ENCODE data around the gene RNF20.
"Not testable (repeated sequence)": the region's sequence is repeated elsewhere in the genome, so short reads cannot be mapped to it uniquely, and the experiment has no call there.

Gene RNF20, protein sequence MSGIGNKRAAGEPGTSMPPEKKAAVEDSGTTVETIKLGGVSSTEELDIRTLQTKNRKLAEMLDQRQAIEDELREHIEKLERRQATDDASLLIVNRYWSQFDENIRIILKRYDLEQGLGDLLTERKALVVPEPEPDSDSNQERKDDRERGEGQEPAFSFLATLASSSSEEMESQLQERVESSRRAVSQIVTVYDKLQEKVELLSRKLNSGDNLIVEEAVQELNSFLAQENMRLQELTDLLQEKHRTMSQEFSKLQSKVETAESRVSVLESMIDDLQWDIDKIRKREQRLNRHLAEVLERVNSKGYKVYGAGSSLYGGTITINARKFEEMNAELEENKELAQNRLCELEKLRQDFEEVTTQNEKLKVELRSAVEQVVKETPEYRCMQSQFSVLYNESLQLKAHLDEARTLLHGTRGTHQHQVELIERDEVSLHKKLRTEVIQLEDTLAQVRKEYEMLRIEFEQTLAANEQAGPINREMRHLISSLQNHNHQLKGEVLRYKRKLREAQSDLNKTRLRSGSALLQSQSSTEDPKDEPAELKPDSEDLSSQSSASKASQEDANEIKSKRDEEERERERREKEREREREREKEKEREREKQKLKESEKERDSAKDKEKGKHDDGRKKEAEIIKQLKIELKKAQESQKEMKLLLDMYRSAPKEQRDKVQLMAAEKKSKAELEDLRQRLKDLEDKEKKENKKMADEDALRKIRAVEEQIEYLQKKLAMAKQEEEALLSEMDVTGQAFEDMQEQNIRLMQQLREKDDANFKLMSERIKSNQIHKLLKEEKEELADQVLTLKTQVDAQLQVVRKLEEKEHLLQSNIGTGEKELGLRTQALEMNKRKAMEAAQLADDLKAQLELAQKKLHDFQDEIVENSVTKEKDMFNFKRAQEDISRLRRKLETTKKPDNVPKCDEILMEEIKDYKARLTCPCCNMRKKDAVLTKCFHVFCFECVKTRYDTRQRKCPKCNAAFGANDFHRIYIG

DNA sequence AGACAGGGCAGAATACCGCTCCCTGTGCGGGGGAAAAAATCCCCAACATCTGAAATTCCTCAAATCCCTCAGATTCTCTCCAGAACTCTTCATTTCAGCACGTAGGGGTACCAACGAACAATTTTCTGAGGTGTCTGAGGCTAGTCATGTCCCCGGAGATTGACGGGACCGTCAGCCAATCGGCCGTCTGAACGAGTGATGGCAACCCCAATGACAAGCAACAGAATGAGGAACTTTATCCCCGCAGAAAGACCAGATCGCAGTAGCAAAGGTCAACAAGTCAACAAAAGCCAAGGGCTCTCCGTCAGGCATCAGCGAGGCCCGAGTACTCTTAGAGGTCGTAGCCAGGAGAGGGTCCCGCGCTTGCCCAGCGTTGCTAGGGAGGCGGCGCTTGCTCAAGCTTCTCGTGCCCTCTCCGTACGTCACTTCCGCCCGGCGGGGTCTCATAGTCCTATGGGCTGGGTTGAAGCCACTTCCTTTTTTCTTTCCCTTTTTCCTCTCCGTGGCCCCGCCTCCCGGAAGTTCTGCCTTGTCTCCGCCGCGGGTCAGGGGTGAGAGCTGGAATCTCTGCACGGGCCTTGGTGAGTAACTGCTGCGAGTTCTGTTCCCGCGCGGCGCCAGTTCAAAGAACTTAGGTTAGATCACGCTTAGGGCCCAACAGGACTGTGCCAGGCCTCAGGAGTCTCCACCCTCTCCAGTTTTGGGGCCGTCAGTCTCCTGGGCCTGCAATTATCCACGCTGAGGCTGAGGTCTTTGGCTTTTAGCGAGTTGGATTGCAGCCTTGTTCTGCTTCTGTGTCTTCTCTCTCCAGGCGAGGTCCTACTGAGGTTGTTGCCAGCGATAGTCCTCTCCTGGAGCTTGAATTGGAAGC is at the start of gene RNF20:
Gene RNF20 (plus strand): TSS at position 520 of the 871 bp plus-strand sequence. CDS start 1,571 bp downstream, outside the sequence.
- peak; percentile 95 for DNase-seq (ENCODE audit: low read depth)

DNA sequence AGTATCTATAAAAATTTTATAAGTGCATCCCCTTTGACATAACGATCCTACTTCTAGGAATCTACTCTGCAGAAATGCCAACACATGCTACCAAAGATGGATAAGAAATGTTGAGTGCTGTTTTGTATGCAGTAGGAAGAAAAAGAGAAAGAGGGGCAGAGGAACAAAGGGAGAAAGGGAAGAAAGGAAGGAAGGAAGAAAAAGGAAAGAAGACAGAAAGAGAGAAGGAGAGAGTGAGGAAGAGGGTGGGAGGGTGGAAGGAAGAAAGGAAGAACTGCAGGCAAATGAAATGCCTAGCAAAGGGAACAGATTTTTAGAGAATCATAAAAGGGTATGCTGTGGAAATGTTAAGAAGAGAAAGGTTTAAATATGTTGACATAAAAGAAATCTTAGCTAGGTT is 49.6 kb upstream of the RNF20 start:
- DNase-seq (ENCODE audit: low read depth): no peak

DNA sequence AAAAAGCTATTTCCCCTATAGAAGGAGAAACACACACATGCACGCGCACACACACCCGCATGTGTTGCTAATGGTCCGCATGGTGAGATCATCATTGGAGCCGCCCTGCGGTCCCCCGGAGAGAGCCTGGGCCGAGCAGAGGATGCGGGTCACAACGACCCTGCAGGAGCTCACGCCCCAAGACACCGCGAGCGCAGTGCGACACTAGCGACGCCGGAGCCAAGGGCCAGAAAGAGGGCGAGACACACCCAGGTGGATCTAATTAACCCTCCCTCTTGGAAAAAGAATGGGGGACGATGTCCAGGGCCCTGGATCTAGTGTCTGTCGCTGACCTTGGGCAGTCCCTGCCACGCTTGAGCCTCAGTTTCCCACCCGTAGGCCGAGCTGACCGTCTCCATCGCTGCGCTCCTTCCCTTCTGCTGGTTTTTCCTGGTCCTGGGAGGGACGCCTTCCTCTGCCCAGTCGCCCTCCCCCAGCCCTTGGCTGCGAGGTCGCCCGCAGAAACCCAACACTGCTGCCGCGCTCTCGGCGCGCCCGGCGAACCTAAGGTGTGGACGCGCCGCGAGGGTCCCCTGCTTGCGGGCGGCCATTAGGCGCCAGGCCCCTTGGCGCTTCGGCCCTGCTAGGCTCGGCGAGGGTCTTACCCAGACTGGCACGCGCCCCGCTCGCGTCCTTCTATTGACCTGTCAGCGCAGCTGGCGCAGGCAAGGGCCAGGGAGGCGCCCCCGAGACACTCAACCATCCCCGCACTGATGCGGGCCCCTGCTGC is 47.5 kb upstream of the RNF20 start:
- no peak for DNase-seq (ENCODE audit: low read depth)

DNA sequence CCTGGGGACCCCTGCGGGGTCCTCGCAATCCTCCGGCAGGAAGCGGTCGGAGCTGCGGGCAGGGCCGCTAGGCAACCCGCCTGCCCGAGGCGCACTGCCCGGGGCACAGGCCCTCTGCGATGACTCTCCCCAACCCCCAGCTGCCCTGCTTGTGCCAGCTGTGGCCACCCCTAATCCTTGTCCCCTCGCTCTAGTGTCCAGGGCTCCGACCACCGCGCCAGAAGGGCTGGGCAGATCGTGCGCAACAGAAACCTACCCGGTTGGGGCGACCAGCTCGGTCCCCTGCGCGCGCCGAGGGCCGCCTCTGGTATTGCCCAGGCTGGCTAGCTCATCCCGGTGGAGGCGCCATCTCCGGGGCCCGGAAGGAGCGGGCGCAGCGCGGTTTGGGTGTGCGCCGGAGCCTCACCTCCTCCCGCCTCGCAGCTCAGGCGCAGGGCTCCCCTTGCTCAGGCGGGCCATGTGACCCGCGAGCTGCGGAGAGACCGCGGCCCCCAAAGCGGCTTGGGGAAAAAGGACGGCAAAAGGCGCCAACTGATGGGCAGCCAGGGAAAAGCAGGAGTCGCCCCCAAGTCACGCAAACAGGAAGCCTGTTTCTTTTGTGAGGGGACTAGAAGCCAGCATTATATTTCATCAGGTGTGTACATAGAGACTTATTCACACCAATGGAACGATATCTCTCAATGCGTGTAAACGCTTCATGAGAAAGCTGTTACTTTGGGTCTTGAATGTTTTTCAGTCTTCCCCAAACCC is 46.8 kb upstream of the RNF20 start:
- no peak for DNase-seq (ENCODE audit: low read depth)

DNA sequence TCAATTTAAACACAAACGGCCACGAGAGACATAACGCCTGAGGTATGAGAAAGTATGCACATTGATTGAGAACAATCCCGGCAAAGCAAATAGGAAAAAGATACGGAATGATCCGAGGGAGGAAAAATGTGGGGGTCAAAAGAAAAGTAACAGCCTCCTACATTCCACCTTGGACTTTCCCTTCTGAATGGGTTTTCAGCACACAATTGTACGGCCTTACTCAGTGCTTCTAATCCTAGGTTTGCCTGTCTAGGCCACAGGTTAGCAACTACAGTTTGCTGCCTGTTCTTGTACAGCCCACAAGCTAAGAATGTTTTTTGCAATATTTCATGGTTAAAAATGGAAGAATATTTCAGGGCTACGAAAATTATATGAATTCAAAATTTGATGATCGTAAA is 46.2 kb upstream of the RNF20 start:
- DNase-seq (ENCODE audit: low read depth): no peak

DNA sequence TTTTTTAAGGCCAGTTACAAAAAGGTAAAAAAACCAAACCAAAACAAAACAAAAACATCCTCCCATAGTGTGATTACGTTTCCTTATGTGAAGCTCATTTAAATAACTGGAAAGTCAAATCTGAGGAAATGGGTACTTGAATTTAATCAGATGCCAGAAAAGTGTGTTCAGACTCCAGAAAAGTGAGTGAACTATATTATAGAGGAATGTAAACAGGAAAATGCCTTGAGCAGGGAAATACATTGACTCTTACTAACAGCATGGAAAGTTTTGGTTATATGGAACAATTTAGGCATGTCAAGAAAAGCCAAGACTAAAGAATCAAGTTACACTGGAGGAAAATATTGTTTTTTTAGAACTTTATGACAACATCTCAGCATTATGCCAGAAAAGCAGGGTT is 37.8 kb upstream of the RNF20 start:
- no peak for DNase-seq (ENCODE audit: low read depth)

DNA sequence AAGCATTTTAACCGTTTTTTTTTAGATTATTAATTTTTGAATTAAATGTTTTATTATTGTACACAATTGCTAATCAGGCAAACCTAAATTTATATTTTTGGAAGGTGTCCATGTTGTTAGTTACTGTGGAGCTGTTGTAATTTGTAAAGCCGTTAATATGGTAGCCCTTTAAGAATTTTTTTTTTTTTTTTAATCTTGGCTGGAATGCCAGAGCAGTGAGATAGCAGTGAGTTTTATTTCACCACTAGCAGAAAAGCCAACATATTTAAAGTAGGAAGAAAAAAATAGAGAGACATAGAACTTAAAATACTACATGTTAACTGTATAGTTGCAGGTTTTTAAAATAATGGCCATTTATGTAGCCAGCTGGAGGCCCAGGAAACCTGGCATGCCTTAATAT is 35.3 kb upstream of the RNF20 start:
- DNase-seq (ENCODE audit: low read depth): no peak

DNA sequence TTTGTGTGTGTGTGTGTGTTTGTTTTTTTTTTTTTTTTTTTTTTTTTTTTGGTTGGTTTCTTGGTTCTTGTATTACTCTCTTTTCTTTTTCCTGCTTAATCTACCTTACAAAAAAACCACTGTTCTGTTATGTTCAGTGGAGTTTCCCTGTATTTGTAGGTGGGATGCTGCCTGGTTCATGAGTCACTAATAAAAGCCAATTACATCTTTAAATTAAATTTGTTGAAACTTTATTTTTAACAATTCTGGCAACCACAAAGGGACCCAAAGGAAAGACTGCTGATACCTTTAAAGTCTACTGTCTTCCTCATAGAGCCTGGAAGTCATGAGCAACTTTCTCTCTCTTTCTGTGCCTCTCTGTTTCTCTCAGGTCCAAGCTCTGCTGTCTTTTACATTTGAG is 29.5 kb upstream of the RNF20 start:
- DNase-seq (ENCODE audit: low read depth): no peak

DNA sequence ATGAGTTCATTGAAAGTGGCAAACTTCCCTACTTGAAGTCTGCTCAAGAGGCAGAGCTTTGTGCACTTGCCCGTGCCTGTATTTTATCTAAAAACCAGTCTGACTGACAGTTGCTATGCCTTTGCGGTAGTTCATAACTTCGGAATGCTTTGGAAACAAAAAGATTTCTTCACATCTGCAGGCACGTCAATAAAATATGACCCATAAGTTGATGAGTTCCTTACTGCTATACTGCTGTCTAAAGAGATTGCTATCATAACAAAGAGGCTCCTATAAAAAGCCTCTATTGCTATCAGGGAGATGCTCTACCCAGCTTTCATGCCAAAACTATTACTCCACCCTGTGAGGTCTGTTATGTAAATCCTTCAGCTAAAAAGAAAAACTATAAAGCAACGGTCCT is 25.4 kb upstream of the RNF20 start:
- no peak for DNase-seq (ENCODE audit: low read depth)

DNA sequence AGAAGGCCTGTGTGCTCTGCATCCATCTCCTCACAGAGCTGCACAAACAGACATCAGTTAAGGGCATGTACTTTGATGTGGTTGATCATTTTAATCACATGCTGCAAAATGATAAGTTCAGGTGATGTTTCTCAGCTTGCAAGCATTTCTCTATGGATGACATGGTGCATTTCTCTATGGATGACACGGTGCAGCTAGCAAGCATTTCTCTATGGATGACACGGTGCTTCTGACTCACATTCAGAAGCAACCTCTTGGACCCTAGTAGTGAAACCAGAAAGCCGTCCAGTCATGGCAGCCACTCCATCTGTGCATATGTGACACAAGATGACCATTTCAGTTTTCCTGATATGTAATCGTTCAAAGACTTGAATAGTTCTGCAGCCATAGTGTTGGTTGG is 24.1 kb upstream of the RNF20 start:
- DNase-seq (ENCODE audit: low read depth): no peak

DNA sequence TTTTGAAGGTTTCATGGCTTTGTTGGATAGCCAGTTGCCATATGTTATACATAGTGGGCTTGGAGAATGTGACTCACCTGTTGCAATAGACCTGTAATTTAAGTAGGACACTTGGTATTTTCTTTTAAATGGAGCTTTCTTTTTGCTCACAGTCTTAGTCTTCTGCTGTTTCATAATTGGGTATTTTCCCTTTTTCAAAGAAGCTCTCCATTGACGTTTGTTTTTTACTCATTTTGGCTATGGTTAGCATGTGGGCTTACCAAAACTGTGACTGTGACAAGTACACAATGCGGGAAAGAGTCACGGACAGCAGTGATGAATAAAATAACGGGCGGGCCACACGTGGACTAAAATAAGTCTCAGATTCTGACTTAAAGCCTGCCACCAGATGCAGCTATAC is 23.2 kb upstream of the RNF20 start:
- no peak for DNase-seq (ENCODE audit: low read depth)

DNA sequence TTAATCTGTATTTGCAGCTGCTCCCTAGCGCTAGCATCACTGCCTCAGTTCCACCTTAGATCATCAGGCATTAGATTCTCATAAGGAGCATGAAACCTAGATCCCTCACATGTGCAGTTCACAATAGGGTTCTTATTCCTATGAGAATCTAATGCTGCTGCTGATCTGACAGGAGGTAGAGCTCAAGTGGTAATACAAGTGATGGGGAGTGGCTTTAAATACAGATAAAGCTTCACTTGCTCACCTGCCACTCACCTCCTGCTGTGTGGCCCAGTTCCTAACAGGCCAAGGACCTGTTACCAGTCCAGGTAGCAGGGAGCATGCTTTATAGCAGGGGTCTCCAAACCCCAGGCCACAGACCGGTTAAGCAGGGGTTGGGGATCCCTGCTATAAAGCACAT is 22.6 kb upstream of the RNF20 start:
- no peak for DNase-seq (ENCODE audit: low read depth)

DNA sequence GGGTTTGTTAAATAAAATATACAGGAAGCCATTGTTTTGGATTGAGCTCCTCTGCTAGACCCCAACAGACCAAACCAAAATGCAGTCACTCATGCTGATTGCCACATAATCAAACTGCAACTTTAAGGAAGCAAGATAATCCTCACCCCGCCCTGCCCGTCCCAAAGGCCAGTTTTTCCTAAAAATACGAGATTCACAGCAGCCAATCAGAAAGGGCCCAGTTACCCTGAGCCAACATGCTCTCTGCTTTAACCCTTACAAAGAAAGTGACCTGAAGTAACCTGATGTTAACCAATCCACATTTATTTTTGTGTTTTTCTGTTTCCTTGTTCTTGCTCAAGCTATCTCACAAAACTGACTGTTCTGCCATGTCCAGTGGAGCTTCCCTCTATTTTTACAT is 21.5 kb upstream of the RNF20 start:
- no peak for DNase-seq (ENCODE audit: low read depth)

DNA sequence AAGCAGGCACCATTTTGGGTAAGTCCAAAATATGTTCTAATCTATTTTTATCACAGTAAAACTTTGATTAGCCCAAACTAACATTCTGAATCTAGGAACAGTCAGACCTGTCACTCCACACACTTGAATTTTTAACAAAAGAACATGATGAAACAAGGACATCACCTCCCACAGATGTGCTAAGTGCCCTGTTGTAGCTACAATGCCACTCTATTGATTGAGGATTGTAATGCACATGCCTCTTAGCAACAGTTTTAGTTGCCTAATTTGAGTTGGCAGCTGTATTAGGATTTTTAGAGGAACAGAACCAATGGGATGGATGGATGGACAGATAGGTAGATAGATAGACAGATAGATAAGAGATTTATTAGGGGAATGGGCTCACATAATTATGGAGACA is 20.3 kb upstream of the RNF20 start:
- DNase-seq (ENCODE audit: low read depth): no peak

DNA sequence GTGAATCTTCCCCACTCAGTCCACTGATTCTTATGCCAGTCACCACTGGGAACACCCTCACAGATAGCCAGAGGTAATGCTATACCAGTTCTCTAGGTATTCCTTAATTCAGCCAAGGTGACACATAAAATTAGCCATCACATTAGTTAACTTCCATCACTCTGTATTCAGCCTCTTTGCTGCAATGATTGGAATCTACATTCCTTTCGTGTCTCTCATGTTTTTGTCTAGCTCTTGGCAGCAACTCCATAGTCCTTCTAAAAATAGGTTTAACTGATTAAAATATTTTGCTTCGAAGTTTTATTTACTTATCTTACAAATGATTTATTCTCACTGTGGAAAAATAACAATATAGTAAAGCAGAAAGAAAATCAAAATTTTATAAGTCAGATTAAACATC is 19.6 kb upstream of the RNF20 start:
- no peak for DNase-seq (ENCODE audit: low read depth)

DNA sequence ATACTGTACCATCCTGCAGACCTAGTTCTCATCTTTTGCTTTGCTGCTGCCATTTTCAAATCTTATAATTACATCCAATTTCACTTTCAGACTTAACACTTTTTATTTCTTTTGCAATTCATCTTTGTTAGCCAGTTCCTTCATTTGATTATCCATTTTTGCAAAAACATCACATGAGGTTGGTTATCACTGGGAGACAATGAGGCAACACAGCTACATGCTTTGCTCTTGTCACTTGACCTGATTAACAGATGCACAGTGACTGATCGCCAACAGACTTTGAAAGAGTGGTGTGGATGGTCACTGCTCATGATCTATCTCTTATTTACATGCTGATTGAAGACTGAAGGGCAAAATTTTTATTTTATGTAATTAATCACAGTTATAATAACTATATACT is 17.0 kb upstream of the RNF20 start:
- DNase-seq (ENCODE audit: low read depth): no peak

DNA sequence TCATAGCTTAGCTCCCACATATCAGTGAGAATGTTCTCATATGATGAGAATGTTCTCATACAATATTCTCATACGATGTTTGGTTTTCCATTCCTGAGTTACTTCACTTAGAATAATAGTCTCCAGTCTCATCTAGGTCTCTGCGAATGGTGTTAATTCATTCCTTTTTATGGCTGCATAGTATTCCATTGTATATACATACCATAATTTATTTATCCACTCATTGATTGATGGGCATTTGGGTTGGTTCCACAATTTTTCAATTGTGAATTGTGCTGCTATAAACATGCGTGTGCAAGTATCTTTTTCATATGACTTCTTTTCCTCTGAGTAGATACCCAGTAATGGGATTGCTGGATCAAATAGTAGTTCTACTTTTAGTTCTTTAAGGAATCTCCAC is 15.2 kb upstream of the RNF20 start:
- DNase-seq (ENCODE audit: low read depth): not testable (repeated sequence)

DNA sequence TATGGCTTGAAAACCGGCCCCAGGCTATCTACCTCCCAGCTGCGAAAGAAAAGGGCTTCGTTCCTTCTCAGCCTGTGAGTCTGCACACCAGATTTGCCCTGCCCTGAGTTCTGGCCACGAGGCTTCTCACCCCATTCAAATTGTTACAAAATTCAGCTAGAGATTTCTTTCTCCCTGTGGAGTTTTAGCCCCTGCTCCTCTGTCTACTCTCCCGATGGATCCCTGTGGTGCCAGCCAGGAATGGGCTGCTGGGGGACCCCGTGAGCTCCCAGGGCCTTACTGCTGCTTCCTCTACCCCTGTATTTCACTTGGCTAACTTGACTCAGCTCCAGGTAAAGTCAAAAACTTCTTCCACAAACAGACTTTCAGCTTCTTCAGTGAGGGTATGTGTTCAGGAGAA is 9.3 kb upstream of the RNF20 start:
- DNase-seq (ENCODE audit: low read depth): no peak

DNA sequence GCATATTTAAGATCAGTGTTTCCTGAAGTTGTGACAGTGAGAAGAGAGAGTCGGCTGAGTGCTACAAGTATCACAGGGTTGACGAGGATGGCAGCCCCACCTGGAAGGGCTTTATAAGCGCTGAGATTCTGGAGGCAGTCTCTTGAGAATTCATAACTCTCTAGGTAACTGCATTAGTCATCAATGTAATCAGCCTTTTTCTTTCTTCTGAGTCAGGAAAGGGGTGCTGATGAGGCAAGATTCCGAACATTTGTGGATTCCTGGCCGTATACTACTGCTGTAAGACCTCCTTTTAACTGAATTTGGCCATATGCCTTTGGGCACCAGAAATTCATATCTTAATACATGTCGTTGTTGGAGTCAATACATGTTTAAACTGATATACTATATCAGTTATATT is 6.6 kb upstream of the RNF20 start:
- no peak for DNase-seq (ENCODE audit: low read depth)

DNA sequence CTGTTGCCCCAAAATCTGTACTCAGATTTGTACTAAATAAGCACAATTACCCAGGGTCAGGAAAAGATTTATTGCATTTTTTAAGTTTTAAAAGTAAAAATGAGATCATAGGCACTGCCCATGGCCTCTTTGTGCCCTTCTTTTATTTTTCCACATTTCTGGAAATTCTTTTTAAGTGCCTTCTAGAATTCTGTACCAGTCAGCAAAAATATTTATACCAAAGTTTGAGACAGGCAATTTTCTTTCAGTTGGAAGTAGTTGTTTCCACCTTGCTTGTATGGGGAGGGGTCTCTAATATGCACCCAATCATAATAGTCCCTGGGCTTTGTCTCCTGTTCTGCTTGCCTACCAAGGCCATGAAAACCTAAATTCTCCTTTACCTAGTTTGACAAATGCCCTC is 5.6 kb upstream of the RNF20 start:
- no peak for DNase-seq (ENCODE audit: low read depth)
